Measurements from ENCODE around the gene MYMX. TPM values are rescaled to one million over a fixed set of nuclear protein-coding genes. Genes with fewer than 3 reads are reported as not detected.
A peak's percentile ranks its signal among the peaks of the same experiment; 100 is the strongest.

Gene MYMX
- total RNA-seq, 1 donor from 2014 or later, result 11.2 TPM

GRCh38 chr6:44247338-44248302 lies 30.9 kb downstream of the MYMX start:
- H3K4me1 Mint-ChIP-seq (ENCODE audit: unreplicated experiment), result peaks cover 35% of the 10 kb centered on the region
- H3K4me3 Mint-ChIP-seq (ENCODE audit: unreplicated experiment), result peak overlapping the region; percentile 99
- peaks cover 12% of the 10 kb centered on the region for H3K27me3 Mint-ChIP-seq (ENCODE audit: unreplicated experiment)
- no peak for TF ChIP-seq CTCF (IDR thresholded peaks at IDR 0.05; ENCODE audit: unreplicated experiment)
- DNase-seq (ENCODE audit: low spot score), result peak; percentile 74
- no peaks in the 10 kb centered on the region for H3K9me3 Mint-ChIP-seq (ENCODE audit: unreplicated experiment)
- peaks cover 50% of the 10 kb centered on the region for H3K36me3 Mint-ChIP-seq (ENCODE audit: low read depth, unreplicated experiment)
- peak overlapping the region; percentile 98 for H3K27ac Mint-ChIP-seq (ENCODE audit: unreplicated experiment)

- Mint-ChIP-seq H3K4me3 (ENCODE audit: unreplicated experiment) (peak overlapping the region; percentile 99), H3K4me1 (ENCODE audit: unreplicated experiment) (peaks cover 38% of the 10 kb centered on the region), H3K27ac (ENCODE audit: unreplicated experiment) (peak overlapping the region; percentile 65), H3K36me3 (ENCODE audit: low read depth, unreplicated experiment) (peaks cover 60% of the 10 kb centered on the region), H3K9me3 (ENCODE audit: unreplicated experiment) (no peaks in the 10 kb centered on the region), H3K27me3 (ENCODE audit: unreplicated experiment) (peaks cover 12% of the 10 kb centered on the region)
- no peak for TF ChIP-seq CTCF (IDR thresholded peaks at IDR 0.05; ENCODE audit: unreplicated experiment)
- no peak for DNase-seq (ENCODE audit: low spot score)
Observed at GRCh38 chr6:44248579-44248978, 31.9 kb downstream of the MYMX start.

GRCh38 chr6:44249082-44249748 lies 32.5 kb downstream of the MYMX start:
- H3K4me3 Mint-ChIP-seq (ENCODE audit: unreplicated experiment), result peak overlapping the region; percentile 99
- H3K4me1 Mint-ChIP-seq (ENCODE audit: unreplicated experiment), result peaks cover 38% of the 10 kb centered on the region
- TF ChIP-seq CTCF (IDR thresholded peaks at IDR 0.05; ENCODE audit: unreplicated experiment), result no peak
- H3K36me3 Mint-ChIP-seq (ENCODE audit: low read depth, unreplicated experiment), result peaks cover 66% of the 10 kb centered on the region
- peaks cover 12% of the 10 kb centered on the region for H3K27me3 Mint-ChIP-seq (ENCODE audit: unreplicated experiment)
- no peak for DNase-seq (ENCODE audit: low spot score)
- peak overlapping the region; percentile 65 for H3K27ac Mint-ChIP-seq (ENCODE audit: unreplicated experiment)
- H3K9me3 Mint-ChIP-seq (ENCODE audit: unreplicated experiment), result no peaks in the 10 kb centered on the region

- H3K27ac Mint-ChIP-seq (ENCODE audit: unreplicated experiment), result peak overlapping the region; percentile 15
- peak overlapping the region; percentile 73 for H3K4me3 Mint-ChIP-seq (ENCODE audit: unreplicated experiment)
- DNase-seq (ENCODE audit: low spot score), result no peak
- peaks cover 43% of the 10 kb centered on the region for H3K4me1 Mint-ChIP-seq (ENCODE audit: unreplicated experiment)
- H3K9me3 Mint-ChIP-seq (ENCODE audit: unreplicated experiment), result no peaks in the 10 kb centered on the region
- peaks cover 73% of the 10 kb centered on the region for H3K36me3 Mint-ChIP-seq (ENCODE audit: low read depth, unreplicated experiment)
- H3K27me3 Mint-ChIP-seq (ENCODE audit: unreplicated experiment), result peaks cover 15% of the 10 kb centered on the region
- TF ChIP-seq CTCF (IDR thresholded peaks at IDR 0.05; ENCODE audit: unreplicated experiment), result no peak
Observed at GRCh38 chr6:44250067-44250717, 33.5 kb downstream of the MYMX start.
